SK-N-SH treated with all-trans-retinoic acid at 6 μM for 48 hours (cell line): ENCODE measurements around the gene UHRF2.

ENCODE experiments used
- ATAC-seq: fragments of 200-7000 bp; cut with Tn5 transposase; 3 replicates; pipeline ENCODE4 v1.9.1; 2020; ENCODE audit warnings: mild to moderate bottlenecking, moderate library complexity
- ARNTL ChIP-seq: fragments of 450-650 bp; formaldehyde crosslinking; IDR thresholded peaks from 2 replicates; pipeline ENCODE4 v1.5.0; 2020; ENCODE audit warnings: low read depth, mild to moderate bottlenecking, moderate library complexity, borderline replicate concordance
- BACH2 ChIP-seq: fragments of 250-450 bp; sonication (Bioruptor Pico); IDR thresholded peaks from 2 replicates; pipeline ENCODE4 v1.9.0; 2021; ENCODE audit warnings: mild to moderate bottlenecking, borderline replicate concordance
- CSDC2 ChIP-seq: fragments of 250-450 bp; sonication (Bioruptor Pico); IDR thresholded peaks from 2 replicates; pipeline ENCODE4 v1.5.0; 2020; ENCODE audit warnings: mild to moderate bottlenecking, moderate library complexity
- ESRRG ChIP-seq: fragments of 250-450 bp; sonication (Bioruptor Pico); IDR thresholded peaks from 2 replicates; pipeline ENCODE4 v1.6.1; 2021; ENCODE audit warnings: mild to moderate bottlenecking
- GLIS3 ChIP-seq: fragments of 250-450 bp; sonication (Bioruptor Pico); IDR thresholded peaks from 2 replicates; pipeline ENCODE4 v1.5.0; 2020; ENCODE audit warnings: mild to moderate bottlenecking, moderate library complexity
- ISL1 ChIP-seq: fragments of 250-450 bp; sonication (Bioruptor Pico); IDR thresholded peaks from 2 replicates; pipeline ENCODE4 v2.1.2; 2022; ENCODE audit warnings: mild to moderate bottlenecking, moderate library complexity
- OSR1 ChIP-seq: fragments of 250-450 bp; sonication (Bioruptor Pico); IDR thresholded peaks from 2 replicates; pipeline ENCODE4 v1.8.0; 2022; ENCODE audit warnings: moderate library complexity, mild to moderate bottlenecking, inconsistent platforms
- PPARA ChIP-seq: fragments of 250-450 bp; sonication (Bioruptor Pico); IDR thresholded peaks from 2 replicates; pipeline ENCODE4 v1.5.0; 2020; ENCODE audit warnings: mild to moderate bottlenecking, borderline replicate concordance
- SNAI2 ChIP-seq: fragments of 250-450 bp; sonication (Bioruptor Pico); IDR thresholded peaks from 2 replicates; pipeline ENCODE4 v1.5.0; 2020; ENCODE audit warnings: mild to moderate bottlenecking, moderate library complexity
- TCF4 ChIP-seq: fragments of 250-450 bp; sonication (Bioruptor Pico); IDR thresholded peaks from 2 replicates; pipeline ENCODE4 v1.8.0; 2021; ENCODE audit warnings: mild to moderate bottlenecking, moderate library complexity, borderline replicate concordance
- ZC3H10 ChIP-seq: fragments of 250-450 bp; sonication (Bioruptor Pico); IDR thresholded peaks from 2 replicates; pipeline ENCODE4 v1.5.1; 2021; ENCODE audit warnings: mild to moderate bottlenecking, moderate library complexity
- ZFP3 ChIP-seq: fragments of 250-450 bp; sonication (Bioruptor Pico); IDR thresholded peaks from 2 replicates; pipeline ENCODE4 v1.5.0; 2020; ENCODE audit warnings: mild to moderate bottlenecking, moderate library complexity
- ZFP30 ChIP-seq: fragments of 450-650 bp; formaldehyde crosslinking; IDR thresholded peaks from 2 replicates; pipeline ENCODE4 v1.5.0; 2022; ENCODE audit warnings: mild to moderate bottlenecking, moderate library complexity
- ZNF565 ChIP-seq: fragments of 450-650 bp; formaldehyde crosslinking; conservative IDR thresholded peaks from 2 replicates; pipeline ENCODE4 v1.5.0; 2020; ENCODE audit warnings: low read depth, mild to moderate bottlenecking, moderate library complexity
- ZNF70 ChIP-seq: fragments of 450-650 bp; formaldehyde crosslinking; IDR thresholded peaks from 2 replicates; pipeline ENCODE4 v1.5.0; 2020; ENCODE audit warnings: mild to moderate bottlenecking, moderate library complexity
- ZNF8 ChIP-seq: fragments of 450-650 bp; formaldehyde crosslinking; IDR thresholded peaks from 2 replicates; pipeline ENCODE4 v1.5.0; 2020; ENCODE audit warnings: mild to moderate bottlenecking, moderate library complexity
- TF ChIP-seq, protein P1 (sequence below): fragments of 250-450 bp; sonication (Bioruptor Pico); IDR thresholded peaks from 2 replicates; pipeline ENCODE4 v1.8.0; 2021; ENCODE audit warnings: low read depth, mild to moderate bottlenecking, moderate library complexity, borderline replicate concordance
- TF ChIP-seq, protein P2 (sequence below): fragments of 250-450 bp; sonication (Bioruptor Pico); IDR thresholded peaks from 2 replicates; pipeline ENCODE4 v1.8.0; 2020; ENCODE audit warnings: mild to moderate bottlenecking, moderate library complexity, borderline replicate concordance
- TF ChIP-seq, protein P3 (sequence below): fragments of 250-450 bp; sonication (Bioruptor Pico); IDR thresholded peaks from 2 replicates; pipeline ENCODE4 v1.5.0; 2020; ENCODE audit warnings: mild to moderate bottlenecking, moderate library complexity
- TF ChIP-seq, protein P4 (sequence below): fragments of 250-450 bp; sonication (Bioruptor Pico); IDR thresholded peaks from 2 replicates; pipeline ENCODE4 v1.5.1; 2021; ENCODE audit warnings: mild to moderate bottlenecking, moderate library complexity

The UHRF2 gene

DNA sequence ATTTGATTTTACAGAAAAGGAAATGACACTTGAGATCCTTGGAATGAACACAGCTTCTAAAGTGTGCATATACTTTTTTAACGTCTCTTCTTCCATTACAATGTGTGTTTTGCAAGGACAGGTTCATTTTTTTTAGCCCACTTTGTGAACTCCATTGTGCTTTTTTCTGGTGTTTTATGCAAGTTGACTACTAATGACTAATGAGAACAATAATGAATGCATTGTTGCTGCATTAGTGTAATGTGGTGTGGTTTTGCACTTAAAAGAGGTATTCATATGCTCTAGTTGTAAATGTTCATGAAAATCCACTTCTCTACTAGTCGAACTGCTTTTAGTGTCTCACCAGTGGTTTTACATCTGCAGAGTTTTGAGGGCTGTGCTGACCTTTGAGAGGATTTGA is 93.6 kb downstream of the UHRF2 start:
- ATAC-seq: peak; percentile 54
- TF ChIP-seq, protein P1, sequence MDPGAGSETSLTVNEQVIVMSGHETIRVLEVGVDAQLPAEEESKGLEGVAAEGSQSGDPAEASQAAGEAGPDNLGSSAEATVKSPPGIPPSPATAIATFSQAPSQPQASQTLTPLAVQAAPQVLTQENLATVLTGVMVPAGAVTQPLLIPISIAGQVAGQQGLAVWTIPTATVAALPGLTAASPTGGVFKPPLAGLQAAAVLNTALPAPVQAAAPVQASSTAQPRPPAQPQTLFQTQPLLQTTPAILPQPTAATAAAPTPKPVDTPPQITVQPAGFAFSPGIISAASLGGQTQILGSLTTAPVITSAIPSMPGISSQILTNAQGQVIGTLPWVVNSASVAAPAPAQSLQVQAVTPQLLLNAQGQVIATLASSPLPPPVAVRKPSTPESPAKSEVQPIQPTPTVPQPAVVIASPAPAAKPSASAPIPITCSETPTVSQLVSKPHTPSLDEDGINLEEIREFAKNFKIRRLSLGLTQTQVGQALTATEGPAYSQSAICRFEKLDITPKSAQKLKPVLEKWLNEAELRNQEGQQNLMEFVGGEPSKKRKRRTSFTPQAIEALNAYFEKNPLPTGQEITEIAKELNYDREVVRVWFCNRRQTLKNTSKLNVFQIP: no peak
- TF ChIP-seq, protein P2, sequence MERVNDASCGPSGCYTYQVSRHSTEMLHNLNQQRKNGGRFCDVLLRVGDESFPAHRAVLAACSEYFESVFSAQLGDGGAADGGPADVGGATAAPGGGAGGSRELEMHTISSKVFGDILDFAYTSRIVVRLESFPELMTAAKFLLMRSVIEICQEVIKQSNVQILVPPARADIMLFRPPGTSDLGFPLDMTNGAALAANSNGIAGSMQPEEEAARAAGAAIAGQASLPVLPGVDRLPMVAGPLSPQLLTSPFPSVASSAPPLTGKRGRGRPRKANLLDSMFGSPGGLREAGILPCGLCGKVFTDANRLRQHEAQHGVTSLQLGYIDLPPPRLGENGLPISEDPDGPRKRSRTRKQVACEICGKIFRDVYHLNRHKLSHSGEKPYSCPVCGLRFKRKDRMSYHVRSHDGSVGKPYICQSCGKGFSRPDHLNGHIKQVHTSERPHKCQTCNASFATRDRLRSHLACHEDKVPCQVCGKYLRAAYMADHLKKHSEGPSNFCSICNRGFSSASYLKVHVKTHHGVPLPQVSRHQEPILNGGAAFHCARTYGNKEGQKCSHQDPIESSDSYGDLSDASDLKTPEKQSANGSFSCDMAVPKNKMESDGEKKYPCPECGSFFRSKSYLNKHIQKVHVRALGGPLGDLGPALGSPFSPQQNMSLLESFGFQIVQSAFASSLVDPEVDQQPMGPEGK (CRISPR knock-in tag): no peak
- TF ChIP-seq SNAI2 (CRISPR knock-in tag) (no peak), ZFP30 (no peak), ARNTL (CRISPR knock-in tag) (no peak), ISL1 (no peak), ZNF70 (no peak)

DNA sequence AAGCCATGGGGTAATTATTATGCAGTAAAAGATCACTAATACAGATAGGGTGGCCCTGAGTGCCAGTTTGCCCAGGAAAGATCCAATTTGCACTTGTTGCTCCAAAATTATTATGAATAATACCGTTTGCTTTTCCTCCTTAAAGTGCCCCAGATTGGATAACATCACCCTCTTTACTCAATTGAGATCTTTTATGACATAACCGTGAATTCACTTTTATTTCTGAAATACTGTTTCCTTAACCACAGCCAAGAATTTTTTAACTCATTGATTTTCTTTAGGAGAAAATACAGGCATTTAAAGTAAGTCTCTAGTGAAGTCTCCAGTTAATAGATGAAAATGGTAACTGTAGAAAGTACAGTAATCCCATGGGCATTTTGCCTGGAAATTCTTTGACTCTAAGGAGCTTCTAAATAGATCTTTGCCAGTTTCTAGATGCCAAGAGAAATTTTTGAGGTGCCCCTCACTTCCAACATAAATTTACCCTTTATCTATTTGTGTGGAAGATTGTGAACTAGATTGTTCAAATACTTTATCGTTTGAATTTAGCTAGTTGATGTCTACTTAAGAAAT is 99.2 kb downstream of the UHRF2 start:
- ATAC-seq: peak; percentile 76
- no peak for TF ChIP-seq BACH2 (CRISPR knock-in tag)
- peak; percentile 91 for TF ChIP-seq ZNF70
- TF ChIP-seq, protein P3, sequence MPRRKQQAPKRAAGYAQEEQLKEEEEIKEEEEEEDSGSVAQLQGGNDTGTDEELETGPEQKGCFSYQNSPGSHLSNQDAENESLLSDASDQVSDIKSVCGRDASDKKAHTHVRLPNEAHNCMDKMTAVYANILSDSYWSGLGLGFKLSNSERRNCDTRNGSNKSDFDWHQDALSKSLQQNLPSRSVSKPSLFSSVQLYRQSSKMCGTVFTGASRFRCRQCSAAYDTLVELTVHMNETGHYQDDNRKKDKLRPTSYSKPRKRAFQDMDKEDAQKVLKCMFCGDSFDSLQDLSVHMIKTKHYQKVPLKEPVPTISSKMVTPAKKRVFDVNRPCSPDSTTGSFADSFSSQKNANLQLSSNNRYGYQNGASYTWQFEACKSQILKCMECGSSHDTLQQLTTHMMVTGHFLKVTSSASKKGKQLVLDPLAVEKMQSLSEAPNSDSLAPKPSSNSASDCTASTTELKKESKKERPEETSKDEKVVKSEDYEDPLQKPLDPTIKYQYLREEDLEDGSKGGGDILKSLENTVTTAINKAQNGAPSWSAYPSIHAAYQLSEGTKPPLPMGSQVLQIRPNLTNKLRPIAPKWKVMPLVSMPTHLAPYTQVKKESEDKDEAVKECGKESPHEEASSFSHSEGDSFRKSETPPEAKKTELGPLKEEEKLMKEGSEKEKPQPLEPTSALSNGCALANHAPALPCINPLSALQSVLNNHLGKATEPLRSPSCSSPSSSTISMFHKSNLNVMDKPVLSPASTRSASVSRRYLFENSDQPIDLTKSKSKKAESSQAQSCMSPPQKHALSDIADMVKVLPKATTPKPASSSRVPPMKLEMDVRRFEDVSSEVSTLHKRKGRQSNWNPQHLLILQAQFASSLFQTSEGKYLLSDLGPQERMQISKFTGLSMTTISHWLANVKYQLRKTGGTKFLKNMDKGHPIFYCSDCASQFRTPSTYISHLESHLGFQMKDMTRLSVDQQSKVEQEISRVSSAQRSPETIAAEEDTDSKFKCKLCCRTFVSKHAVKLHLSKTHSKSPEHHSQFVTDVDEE (CRISPR knock-in tag): no peak
- peak; percentile 61 for TF ChIP-seq ISL1

DNA sequence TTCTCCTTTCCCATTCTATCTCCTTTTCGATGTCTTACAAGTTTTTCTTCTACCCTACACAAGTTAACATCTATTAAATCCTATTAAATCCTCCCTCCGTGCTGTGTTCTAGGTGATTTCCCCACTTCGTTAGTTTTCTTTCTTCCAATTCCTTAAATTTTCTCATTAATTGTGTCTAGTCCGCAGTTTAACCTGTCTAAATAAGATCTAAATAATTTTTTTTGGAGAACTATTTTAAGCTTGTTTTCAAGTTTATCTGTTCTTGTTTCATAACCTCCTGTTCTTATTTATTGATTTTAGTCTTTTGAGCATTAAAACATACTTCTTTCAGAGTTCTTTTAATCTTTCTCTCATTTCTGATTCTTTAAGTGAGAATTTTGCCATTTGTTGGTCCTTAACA is 109.3 kb downstream of the UHRF2 start:
- TF ChIP-seq CSDC2 (CRISPR knock-in tag): no peak
- TF ChIP-seq, protein P2 (CRISPR knock-in tag): no peak
- no peak for TF ChIP-seq ZNF565 (CRISPR knock-in tag)
- no peak for TF ChIP-seq TCF4
- TF ChIP-seq ZNF8: no peak
- no peak for TF ChIP-seq ISL1
- TF ChIP-seq ESRRG (CRISPR knock-in tag): no peak
- TF ChIP-seq SNAI2 (CRISPR knock-in tag): no peak
- no peak for TF ChIP-seq ZFP30
- no peak for TF ChIP-seq BACH2 (CRISPR knock-in tag)
- TF ChIP-seq OSR1 (CRISPR knock-in tag): no peak
- TF ChIP-seq ZC3H10: no peak
- no peak for TF ChIP-seq PPARA (CRISPR knock-in tag)
- TF ChIP-seq, protein P4, sequence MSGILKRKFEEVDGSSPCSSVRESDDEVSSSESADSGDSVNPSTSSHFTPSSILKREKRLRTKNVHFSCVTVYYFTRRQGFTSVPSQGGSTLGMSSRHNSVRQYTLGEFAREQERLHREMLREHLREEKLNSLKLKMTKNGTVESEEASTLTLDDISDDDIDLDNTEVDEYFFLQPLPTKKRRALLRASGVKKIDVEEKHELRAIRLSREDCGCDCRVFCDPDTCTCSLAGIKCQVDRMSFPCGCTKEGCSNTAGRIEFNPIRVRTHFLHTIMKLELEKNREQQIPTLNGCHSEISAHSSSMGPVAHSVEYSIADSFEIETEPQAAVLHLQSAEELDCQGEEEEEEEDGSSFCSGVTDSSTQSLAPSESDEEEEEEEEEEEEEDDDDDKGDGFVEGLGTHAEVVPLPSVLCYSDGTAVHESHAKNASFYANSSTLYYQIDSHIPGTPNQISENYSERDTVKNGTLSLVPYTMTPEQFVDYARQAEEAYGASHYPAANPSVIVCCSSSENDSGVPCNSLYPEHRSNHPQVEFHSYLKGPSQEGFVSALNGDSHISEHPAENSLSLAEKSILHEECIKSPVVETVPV (CRISPR knock-in tag): no peak
- no peak for TF ChIP-seq ZNF70
- TF ChIP-seq GLIS3 (CRISPR knock-in tag): no peak
- TF ChIP-seq, protein P3 (CRISPR knock-in tag): no peak
- no peak for TF ChIP-seq ZFP3 (CRISPR knock-in tag)
- ATAC-seq: no peak
